GM12891 (cell line): ENCODE results near the gene SIDT2.

Experiments
- DNase-seq: peaks from one replicate; pipeline ENCODE4 v3.0.0; 2011; ENCODE audit warnings: low spot score; ENCODE audit not compliant: insufficient read length
- FAIRE-seq: peaks from 2 replicates; lab custom pipeline; 2011; peaks lifted over from hg19 to GRCh38; lab: Jason Lieb, UNC
- PAX5 ChIP-seq: IDR thresholded peaks from 2 replicates; pipeline ENCODE4 v1.6.1; 2011; ENCODE audit warnings: low read length, moderate library complexity, mild to moderate bottlenecking; ENCODE audit not compliant: insufficient read depth, severe bottlenecking
- POLR2A ChIP-seq: IDR thresholded peaks from 2 replicates; pipeline ENCODE4 v1.6.1; 2011; ENCODE audit warnings: low read depth, low read length, control low read depth
- POLR2AphosphoS5 ChIP-seq: IDR thresholded peaks from 2 replicates; pipeline ENCODE4 v1.6.1; 2011; ENCODE audit warnings: low read depth, low read length, control low read depth
- POU2F2 ChIP-seq: IDR thresholded peaks from 2 replicates; pipeline ENCODE4 v1.6.1; 2011; ENCODE audit warnings: low read depth, mild to moderate bottlenecking, control low read depth, low read length, moderate library complexity
- SPI1 ChIP-seq: IDR thresholded peaks from 2 replicates; pipeline ENCODE4 v1.6.1; 2011; ENCODE audit warnings: low read depth, low read length, control low read depth
- TAF1 ChIP-seq: IDR thresholded peaks from 2 replicates; pipeline ENCODE4 v1.6.1; 2011; ENCODE audit warnings: low read depth, low read length, control low read depth

SIDT2 gene

GRCh38 chr11:117212697-117213355 is 34.3 kb downstream of the SIDT2 start:
- DNase-seq (no peak), FAIRE-seq (no peak)
- no peak for TF ChIP-seq POLR2AphosphoS5
- no peak for TF ChIP-seq SPI1
- no peak for TF ChIP-seq TAF1
- no peak for TF ChIP-seq POU2F2
- no peak for TF ChIP-seq POLR2A
- no peak for TF ChIP-seq PAX5

- FAIRE-seq (no peak), DNase-seq (no peak)
- TF ChIP-seq TAF1, result no peak
- TF ChIP-seq POU2F2, result no peak
- no peak for TF ChIP-seq SPI1
- TF ChIP-seq PAX5, result no peak
- TF ChIP-seq POLR2A, result no peak
- no peak for TF ChIP-seq POLR2AphosphoS5
Measured at GRCh38 chr11:117214404-117215110, 36.0 kb downstream of the SIDT2 start.

GRCh38 chr11:117217141-117218084 is 38.9 kb downstream of the SIDT2 start:
- TF ChIP-seq POLR2A (no peak), PAX5 (no peak), POU2F2 (no peak), TAF1 (no peak), SPI1 (no peak), POLR2AphosphoS5 (no peak)
- no peak for FAIRE-seq
- no peak for DNase-seq

GRCh38 chr11:117218133-117218915 is 39.8 kb downstream of the SIDT2 start:
- no peak for FAIRE-seq
- DNase-seq, result no peak
- TF ChIP-seq PAX5 (no peak), POLR2AphosphoS5 (no peak), SPI1 (no peak), TAF1 (no peak), POLR2A (0 out of 2 replicates have a peak, but pooled peaks have one; percentile 19)

- TF ChIP-seq POLR2AphosphoS5, result no peak
- no peak for TF ChIP-seq SPI1
- no peak for TF ChIP-seq POLR2A
- TF ChIP-seq PAX5, result no peak
- no peak for DNase-seq
- no peak for FAIRE-seq
Measured at GRCh38 chr11:117219001-117219400, 40.5 kb downstream of the SIDT2 start.

GRCh38 chr11:117219455-117219854 is 40.9 kb downstream of the SIDT2 start:
- FAIRE-seq, result no peak
- TF ChIP-seq POLR2AphosphoS5 (no peak), POLR2A (no peak), POU2F2 (no peak), SPI1 (no peak), PAX5 (no peak), TAF1 (no peak)

GRCh38 chr11:117219995-117220394 is 41.5 kb downstream of the SIDT2 start:
- DNase-seq (no peak), FAIRE-seq (no peak)
- no peak for TF ChIP-seq PAX5
- TF ChIP-seq SPI1, result no peak
- no peak for TF ChIP-seq TAF1
- TF ChIP-seq POLR2A, result no peak
- TF ChIP-seq POU2F2, result no peak
- no peak for TF ChIP-seq POLR2AphosphoS5

More at GRCh38 chr11:117219455-117219854, 40.9 kb downstream of the SIDT2 start:
- no peak for DNase-seq

GRCh38 chr11:117220568-117220967 is 42.0 kb downstream of the SIDT2 start:
- no peak for FAIRE-seq
- TF ChIP-seq PAX5, result no peak
- TF ChIP-seq SPI1, result no peak
- no peak for TF ChIP-seq POLR2A
- no peak for TF ChIP-seq POU2F2
- TF ChIP-seq POLR2AphosphoS5, result no peak
- TF ChIP-seq TAF1, result no peak
- no peak for DNase-seq
